Renal cortical epithelial cell (primary cell): ENCODE data around the gene ATP10D. TPM values are rescaled to one million over a fixed set of nuclear protein-coding genes. Genes with fewer than 3 reads are reported as not detected.

ENCODE experiments used
- DNase-seq: peaks from one replicate; pipeline ENCODE4 v3.0.0-alpha.2; 2011; ENCODE audit warnings: low read depth
- total RNA-seq: library from RNA; depleted of rRNA; stranded (reverse); fragments of >200 nt; gene quantifications from 2 replicates; pipeline ENCODE4 v1.2.3, GENCODE V29; 2014

ATP10D gene
- total RNA-seq, 1 donor from 2014 or later, result 137 TPM

GRCh38 chr4:47590325-47590724 is 105.2 kb downstream of the ATP10D start:
- DNase-seq, result no peak

- no peak for DNase-seq
Measured at GRCh38 chr4:47597696-47598095, 112.6 kb downstream of the ATP10D start.

- no peak for DNase-seq
Measured at GRCh38 chr4:47598320-47598719, 113.2 kb downstream of the ATP10D start.

- DNase-seq, result no peak
Measured at GRCh38 chr4:47598896-47599295, 113.8 kb downstream of the ATP10D start.

GRCh38 chr4:47606482-47606881 is 121.4 kb downstream of the ATP10D start:
- no peak for DNase-seq

- no peak for DNase-seq
Measured at GRCh38 chr4:47612116-47613023, 127.3 kb downstream of the ATP10D start.

- DNase-seq, result no peak
Measured at GRCh38 chr4:47615385-47615784, 130.3 kb downstream of the ATP10D start.

GRCh38 chr4:47617607-47618006 is 132.5 kb downstream of the ATP10D start:
- no peak for DNase-seq

- no peak for DNase-seq
Measured at GRCh38 chr4:47619691-47620090, 134.6 kb downstream of the ATP10D start.

- no peak for DNase-seq
Measured at GRCh38 chr4:47621181-47621580, 136.1 kb downstream of the ATP10D start.

- DNase-seq, result peak; percentile 20
Measured at GRCh38 chr4:47624031-47624441, 139.0 kb downstream of the ATP10D start.

GRCh38 chr4:47631161-47631560 is 146.1 kb downstream of the ATP10D start:
- no peak for DNase-seq

- no peak for DNase-seq
Measured at GRCh38 chr4:47639531-47639930, 154.5 kb downstream of the ATP10D start.

GRCh38 chr4:47640911-47641310 is 155.8 kb downstream of the ATP10D start:
- DNase-seq, result peak; percentile 1

GRCh38 chr4:47641755-47642154 is 156.7 kb downstream of the ATP10D start:
- no peak for DNase-seq

GRCh38 chr4:47642191-47642830 is 157.2 kb downstream of the ATP10D start:
- DNase-seq, result no peak

Other genes starting within 250 kb of the ATP10D start
- gene COMMD8, start 21.6 kb upstream of the ATP10D start, total RNA-seq, result 56.8 and 78.8 TPM in 2 replicates